Psoas muscle (tissue), 8 donors: ENCODE data around the gene PRPH2. TPM values are rescaled to one million over a fixed set of nuclear protein-coding genes. Genes with fewer than 3 reads are reported as not detected.

Experiments
- ATAC-seq, 4 donors: fragments of 200-7000 bp; cut with Tn5 transposase; one replicate each; pipeline ENCODE4 v1.9.1; 2020; ENCODE audit warnings: moderate library complexity in 3 of 4, mild to moderate bottlenecking in 2 of 4
- DNase-seq, 2 donors: peaks; one replicate each; pipeline ENCODE4 v3.0.0-alpha.2; 2020
- H3K27ac ChIP-seq: fragments of 200-600 bp; one replicate; pipeline ENCODE4 v1.8.0; 2022
- H3K27me3 ChIP-seq, 3 donors: fragments of 200-600 bp in 1 of 3; one replicate each; pipeline versions ENCODE4 v1.6.1 to v1.8.0; 2013 to 2022; ENCODE audit warnings: low read length in 2 of 3, mild to moderate bottlenecking in 2 of 3, moderate library complexity in 1 of 3; ENCODE audit not compliant: insufficient read depth in 3 of 3
- H3K36me3 ChIP-seq, 2 donors: fragments of 200-600 bp in 1 of 2; one replicate each; pipeline versions ENCODE4 v1.6.1 to v1.8.0; 2013 to 2022; ENCODE audit warnings: low read depth in 1 of 2, mild to moderate bottlenecking in 1 of 2, moderate library complexity in 1 of 2; ENCODE audit not compliant: insufficient read depth in 1 of 2
- H3K4me1 ChIP-seq: fragments of 200-600 bp; one replicate; pipeline ENCODE4 v1.8.0; 2022
- H3K4me3 ChIP-seq: fragments of 200-600 bp; one replicate; pipeline ENCODE4 v1.8.0; 2022; ENCODE audit warnings: mild to moderate bottlenecking
- H3K9me3 ChIP-seq: fragments of 200-600 bp; one replicate; pipeline ENCODE4 v1.8.0; 2022
- CTCF ChIP-seq: fragments of 200-600 bp; IDR thresholded peaks from one replicate; pipeline ENCODE4 v1.8.0; 2022; ENCODE audit warnings: antibody characterized with exemption
- WGBS, 3 donors: extraction: QIAGEN DNeasy Blood & Tissue Kit; methylation state at CpG; one replicate each; pipeline versions ENCODE4 v1.1.6 to v1.1.7; 2013; 5-methylcytosine and 5-hydroxymethylcytosine counted together
- intact Hi-C, 2 donors: fragments of 100-400 bp; cut with DNase I; formaldehyde crosslinking; loops; one replicate each; pipeline versions ENCODE4 v1.11.0 to v1.14.2; 2022
- long read RNA-seq, 2 donors: library from polyadenylated mRNA; unstranded; transcript quantifications; one replicate each; pipeline ENCODE4 v2.0.0, GENCODE V29; 2021
- polyA plus RNA-seq, 3 donors: library from polyadenylated mRNA; stranded (reverse); fragments of 200-250 nt; gene quantifications; one replicate each; pipeline ENCODE4 v1.2.3, GENCODE V29; 2013
- total RNA-seq, 4 donors: library from RNA; stranded (reverse); fragmentation: NEBNext Ultra II Directional in 2 of 4; extraction: Animal tissue kit (Norgen Biotek cat#: 25700) in 2 of 4; gene quantifications; one replicate each; pipeline versions ENCODE4 v1.2.1 to v1.2.4, GENCODE V29; 2021 to 2023
- donor health status: healthy with polysubstance abuse.
- donor health status: DM: no; HTN: no; CAD: no; lungs with moderate emphysema.
- donor health status: Bipolar disorder and iron deficiency.
- donor health status: healthy.
- donor health status: DM: yes; HTN: yes; CAD: no.
- donor health status: DM: no; HTN: no; CAD: no.
- donor health status: DM: no; HTN: no; CAD: no.
- donor health status: DM: yes; HTN: yes; CAD: no.

PRPH2 gene, protein sequence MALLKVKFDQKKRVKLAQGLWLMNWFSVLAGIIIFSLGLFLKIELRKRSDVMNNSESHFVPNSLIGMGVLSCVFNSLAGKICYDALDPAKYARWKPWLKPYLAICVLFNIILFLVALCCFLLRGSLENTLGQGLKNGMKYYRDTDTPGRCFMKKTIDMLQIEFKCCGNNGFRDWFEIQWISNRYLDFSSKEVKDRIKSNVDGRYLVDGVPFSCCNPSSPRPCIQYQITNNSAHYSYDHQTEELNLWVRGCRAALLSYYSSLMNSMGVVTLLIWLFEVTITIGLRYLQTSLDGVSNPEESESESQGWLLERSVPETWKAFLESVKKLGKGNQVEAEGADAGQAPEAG
- total RNA-seq (1 to 10 TPM; 1.8 to 4.9 (median 3.1) TPM), polyA plus RNA-seq (1 to 10 TPM in 1 of 3 donors, under 1 TPM in 2; 0.13 to 2.8 (median 0.66) TPM)
- long read RNA-seq, donor 1, partial matches to known transcripts, result 1 of 3 reads
- long read RNA-seq, donor 1, other reads (novel, unspliced or antisense), result 1 of 3 reads
- long read RNA-seq, donor 2, partial matches to known transcripts, result 4 of 5 reads
- long read RNA-seq, donor 2, other reads (novel, unspliced or antisense), result 1 of 5 reads

- Histone ChIP-seq H3K9me3 (no peaks in the 10 kb centered on the region), H3K27ac (no peak within 1 kb of the TSS), H3K4me1 (peaks cover 7% of the 10 kb centered on the region), H3K36me3 (no peaks in the 10 kb centered on the region), H3K4me3 (no peak within 1 kb of the TSS), H3K27me3 (no peaks in the 10 kb centered on the region)
- no peak for DNase-seq
- TF ChIP-seq CTCF, result no peak
- WGBS, 3 donors, result 90 to 97% (median 93%) methylated on average over 6 of the region's 6 CpGs
- no peak for ATAC-seq
- intact Hi-C loops, result loop anchor here in 1 of 2 donors (10.0 kb wide), 1 partner anchor 152 kb away; the partner anchor contains the start of gene RPL7L1
Observed at GRCh38 chr6:42722497-42722896, at the start of gene PRPH2. Gene PRPH2 (minus strand): TSS chr6:42722597. CDS start chr6:42722334, 263 bp downstream.

GRCh38 chr6:42771741-42772100, 49.3 kb upstream of the PRPH2 start:
- ATAC-seq (no peak), DNase-seq (no peak)
- H3K27me3 ChIP-seq, result no peaks in the 10 kb centered on the region
- intact Hi-C loops, result no loop called here
- peaks cover 3% of the 10 kb centered on the region for H3K4me1 ChIP-seq
- H3K4me3 ChIP-seq, result no peak overlapping the region
- TF ChIP-seq CTCF, result no peak
- 65 to 77% (median 72%) methylated on average over 3 of the region's 3 CpGs for WGBS, 3 donors
- no peaks in the 10 kb centered on the region for H3K36me3 ChIP-seq
- no peaks in the 10 kb centered on the region for H3K9me3 ChIP-seq
- no peak overlapping the region for H3K27ac ChIP-seq

DNA sequence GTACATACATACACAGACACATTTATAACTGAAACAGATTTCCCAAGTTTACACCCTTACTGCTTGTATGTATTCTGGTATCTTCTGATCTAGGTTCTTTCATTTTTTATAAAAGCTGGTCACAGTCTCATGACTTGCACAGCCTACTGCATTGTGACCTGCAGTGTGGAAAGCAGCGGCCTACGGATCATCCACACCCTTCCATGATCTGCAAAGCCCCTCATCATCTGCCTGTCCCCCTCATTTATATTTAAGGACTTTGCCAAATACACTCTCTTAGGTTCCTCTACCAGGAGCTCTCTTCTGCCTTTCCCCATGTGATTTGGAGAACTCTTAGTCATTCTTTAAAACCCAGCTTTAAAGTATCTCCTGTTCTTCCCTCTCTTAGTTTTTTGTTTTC, 47.4 kb upstream of the PRPH2 start:
- H3K4me1 ChIP-seq, result peaks cover 12% of the 10 kb centered on the region
- H3K27me3 ChIP-seq, result no peaks in the 10 kb centered on the region
- ATAC-seq (no peak), DNase-seq (no peak)
- no peaks in the 10 kb centered on the region for H3K9me3 ChIP-seq
- no peak overlapping the region for H3K4me3 ChIP-seq
- no peak for TF ChIP-seq CTCF
- 93 to 96% (median 95%) methylated on average over 2 of the region's 2 CpGs for WGBS, 3 donors
- H3K27ac ChIP-seq, result no peak overlapping the region
- H3K36me3 ChIP-seq, result no peaks in the 10 kb centered on the region
- intact Hi-C loops, result no loop called here

- Histone ChIP-seq H3K4me1 (peaks cover 12% of the 10 kb centered on the region), H3K9me3 (no peaks in the 10 kb centered on the region), H3K27ac (no peak overlapping the region), H3K36me3 (no peaks in the 10 kb centered on the region), H3K27me3 (no peaks in the 10 kb centered on the region), H3K4me3 (no peak overlapping the region)
- no peak for DNase-seq
- no peak for TF ChIP-seq CTCF
- intact Hi-C loops, result no loop called here
- WGBS, 3 donors, result 97% methylated on average over 4 of the region's 4 CpGs
- ATAC-seq, result no peak
Observed at GRCh38 chr6:42769051-42769450, 46.7 kb upstream of the PRPH2 start.
